Brain microvascular endothelial cell (primary cell): ENCODE measurements around the gene ZNF592.
A peak's percentile ranks its signal among the peaks of the same experiment; 100 is the strongest.

Experiments
- DNase-seq: peaks from one replicate; pipeline ENCODE4 v3.0.0-alpha.2; 2020
- H3K27ac ChIP-seq: fragments of 250-450 bp; sonication (Bioruptor Pico); 2 replicates; pipeline ENCODE4 v1.5.1; 2020; ENCODE audit warnings: mild to moderate bottlenecking, moderate library complexity
- H3K27me3 ChIP-seq: fragments of 250-450 bp; sonication (Bioruptor Pico); replicated peaks from 2 replicates; pipeline ENCODE4 v1.5.1; 2020; ENCODE audit warnings: mild to moderate bottlenecking
- H3K36me3 ChIP-seq: fragments of 250-450 bp; sonication (Bioruptor Pico); replicated peaks from 2 replicates; pipeline ENCODE4 v1.5.1; 2020; ENCODE audit warnings: mild to moderate bottlenecking
- H3K4me3 ChIP-seq: 2 replicates; pipeline ENCODE4 v1.5.1; 2011; ENCODE audit warnings: low read depth, mild to moderate bottlenecking, control low read depth, low read length, moderate library complexity
- in situ Hi-C: cut with HindIII; loops from 2 replicates; pipeline ENCODE4 v1.10.0; 2017; ENCODE audit warnings: low sequenced_read_pairs, low pct_ligation_motif_present
- TF ChIP-seq, protein P1 (sequence below): IDR thresholded peaks from 2 replicates; pipeline ENCODE4 v1.5.1; 2011; ENCODE audit warnings: low read depth, mild to moderate bottlenecking, moderate library complexity, low read length, control low read depth, inconsistent platforms; ENCODE audit errors: missing control alignments

Gene ZNF592

DNA sequence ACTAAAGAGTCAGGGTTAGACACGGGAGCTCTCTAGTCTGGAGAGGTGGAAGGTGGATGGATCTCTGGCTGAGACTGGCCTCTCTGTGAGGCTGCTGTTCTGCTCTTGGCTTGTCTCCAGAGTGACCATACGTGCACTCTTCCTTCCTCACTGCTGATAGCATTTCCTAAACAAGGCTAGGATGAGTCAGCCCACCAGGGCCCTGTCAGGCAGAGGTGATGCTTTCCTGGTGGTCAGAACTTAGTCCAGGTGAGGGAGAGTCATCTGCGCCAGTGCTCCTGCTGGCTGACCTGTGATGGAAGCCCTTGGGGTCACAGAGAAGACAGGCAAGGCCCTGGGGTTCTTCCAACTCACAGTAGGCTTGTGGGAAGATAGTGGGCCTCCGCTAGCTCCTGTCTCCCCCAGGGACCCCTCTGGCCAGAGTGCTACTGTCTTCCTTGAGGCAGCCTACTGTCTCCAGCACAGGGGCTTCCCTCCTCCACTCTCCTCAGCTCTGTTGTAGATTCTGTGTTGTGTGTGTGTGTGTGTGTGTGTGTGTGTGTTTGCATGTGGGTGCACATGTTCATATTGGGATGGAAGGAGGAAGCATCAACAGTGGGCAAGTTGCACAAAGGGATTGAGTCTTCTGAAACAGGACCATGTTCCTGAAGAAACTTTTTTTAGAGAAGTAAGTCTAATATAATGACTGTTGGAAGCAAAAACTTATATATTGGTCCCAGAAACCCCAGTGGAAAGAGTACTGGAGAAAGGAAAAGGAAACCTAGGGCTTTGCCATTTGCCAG is 85.2 kb downstream of the ZNF592 start:
- Histone ChIP-seq H3K27me3 (no peaks in the 10 kb centered on the region), H3K36me3 (no peaks in the 10 kb centered on the region), H3K27ac (no peak overlapping the region), H3K4me3 (no peak overlapping the region)
- in situ Hi-C loops: no loop called here
- peak; percentile 47 for DNase-seq
- TF ChIP-seq, protein P1, sequence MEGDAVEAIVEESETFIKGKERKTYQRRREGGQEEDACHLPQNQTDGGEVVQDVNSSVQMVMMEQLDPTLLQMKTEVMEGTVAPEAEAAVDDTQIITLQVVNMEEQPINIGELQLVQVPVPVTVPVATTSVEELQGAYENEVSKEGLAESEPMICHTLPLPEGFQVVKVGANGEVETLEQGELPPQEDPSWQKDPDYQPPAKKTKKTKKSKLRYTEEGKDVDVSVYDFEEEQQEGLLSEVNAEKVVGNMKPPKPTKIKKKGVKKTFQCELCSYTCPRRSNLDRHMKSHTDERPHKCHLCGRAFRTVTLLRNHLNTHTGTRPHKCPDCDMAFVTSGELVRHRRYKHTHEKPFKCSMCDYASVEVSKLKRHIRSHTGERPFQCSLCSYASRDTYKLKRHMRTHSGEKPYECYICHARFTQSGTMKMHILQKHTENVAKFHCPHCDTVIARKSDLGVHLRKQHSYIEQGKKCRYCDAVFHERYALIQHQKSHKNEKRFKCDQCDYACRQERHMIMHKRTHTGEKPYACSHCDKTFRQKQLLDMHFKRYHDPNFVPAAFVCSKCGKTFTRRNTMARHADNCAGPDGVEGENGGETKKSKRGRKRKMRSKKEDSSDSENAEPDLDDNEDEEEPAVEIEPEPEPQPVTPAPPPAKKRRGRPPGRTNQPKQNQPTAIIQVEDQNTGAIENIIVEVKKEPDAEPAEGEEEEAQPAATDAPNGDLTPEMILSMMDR: no peak

DNA sequence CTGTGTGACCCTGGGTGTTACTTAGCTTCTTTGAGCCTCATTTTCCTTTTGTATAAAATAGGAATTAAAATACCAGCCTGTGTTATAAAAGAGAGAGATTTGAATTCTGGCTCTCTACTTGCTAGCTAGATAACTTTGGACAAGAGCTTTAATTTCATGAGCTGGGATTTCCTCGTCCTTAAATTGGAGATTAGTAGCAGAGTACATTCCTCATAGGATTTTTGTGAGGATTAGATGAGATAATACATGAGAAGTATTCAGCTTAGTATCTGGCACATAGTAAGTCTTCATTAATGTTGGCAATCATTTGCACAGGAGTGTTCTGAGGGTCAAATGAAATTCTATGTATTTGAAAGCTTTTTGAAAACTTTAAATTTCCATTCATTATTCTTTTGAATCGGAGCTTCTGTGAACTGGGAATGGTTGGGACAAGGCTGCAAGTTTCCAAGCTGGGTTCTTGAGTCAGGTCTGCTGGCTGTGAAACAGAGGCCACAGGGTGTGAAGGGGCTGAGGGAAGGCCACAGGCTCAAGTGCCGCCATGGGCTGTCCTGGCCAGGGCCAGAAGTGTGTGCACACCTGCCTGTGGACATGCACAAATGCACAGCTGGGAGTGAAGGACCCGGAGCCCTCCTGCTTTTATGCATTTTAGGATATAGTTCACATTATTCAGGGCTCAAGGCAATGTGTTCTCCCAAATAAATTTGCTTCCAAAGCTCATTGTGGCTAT is 86.0 kb downstream of the ZNF592 start:
- Histone ChIP-seq H3K27ac (no peak overlapping the region), H3K36me3 (no peaks in the 10 kb centered on the region), H3K27me3 (no peaks in the 10 kb centered on the region), H3K4me3 (no peak overlapping the region)
- TF ChIP-seq, protein P1: no peak
- in situ Hi-C loops: no loop called here
- no peak for DNase-seq

DNA sequence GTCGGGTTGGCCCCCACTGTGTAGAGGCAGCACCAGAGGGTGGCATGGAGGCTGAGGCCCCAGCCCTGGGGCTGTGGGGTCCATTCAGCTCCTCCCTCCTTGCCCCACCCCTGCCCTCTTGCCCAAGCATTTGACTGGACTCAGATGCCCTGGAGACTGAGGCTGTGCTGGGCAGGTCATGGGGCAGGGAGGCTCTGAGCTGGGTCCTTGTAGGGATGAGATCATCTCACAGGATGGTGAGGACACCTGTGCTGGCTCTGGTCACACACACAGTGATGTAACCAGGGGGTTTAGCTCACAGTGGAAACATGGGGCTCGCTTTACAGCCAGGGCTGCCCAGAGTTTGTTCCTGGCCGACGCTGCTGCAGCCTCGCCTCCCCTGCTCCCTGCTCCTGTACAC is 86.6 kb downstream of the ZNF592 start:
- no peak overlapping the region for H3K27ac ChIP-seq
- in situ Hi-C loops: no loop called here
- TF ChIP-seq, protein P1: no peak

DNA sequence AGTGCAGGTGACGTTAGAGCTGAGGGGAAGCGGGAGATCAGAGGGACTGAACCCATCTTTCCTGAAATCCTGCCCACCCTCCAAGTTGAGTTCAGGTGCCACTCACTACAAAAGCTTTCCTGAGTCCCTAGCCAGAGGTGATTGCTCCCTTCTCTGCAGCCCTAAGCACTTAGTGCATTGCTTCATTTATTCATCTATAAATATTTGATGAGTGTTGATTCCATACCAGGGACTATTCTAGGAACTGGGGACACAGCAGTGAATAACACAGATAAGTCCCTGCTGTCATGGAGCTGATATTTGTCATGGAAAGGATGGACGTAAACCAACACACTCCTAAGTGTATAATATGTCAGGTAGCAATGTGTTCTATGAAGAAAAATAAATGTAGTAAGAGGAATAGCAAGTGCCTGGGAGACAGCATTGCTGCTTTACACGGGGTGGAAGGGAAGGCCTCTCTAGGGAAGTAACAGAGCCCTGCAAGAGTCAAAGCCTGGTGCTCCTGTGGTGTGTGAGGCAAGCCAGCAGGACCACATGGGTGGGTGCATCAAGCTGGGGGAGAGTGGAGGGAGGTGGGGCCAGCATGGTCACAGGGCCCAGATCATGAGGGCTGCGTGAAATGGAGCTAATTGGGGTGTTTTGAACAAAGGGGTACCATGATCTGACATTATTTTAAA is 87.4 kb downstream of the ZNF592 start:
- Histone ChIP-seq H3K36me3 (no peaks in the 10 kb centered on the region), H3K27me3 (no peaks in the 10 kb centered on the region), H3K27ac (no peak overlapping the region), H3K4me3 (no peak overlapping the region)
- TF ChIP-seq, protein P1: no peak
- DNase-seq: no peak
- in situ Hi-C loops: no loop called here

More for the DNA sequence above, 86.6 kb downstream of the ZNF592 start:
- Histone ChIP-seq H3K4me3 (no peak overlapping the region), H3K36me3 (no peaks in the 10 kb centered on the region), H3K27me3 (no peaks in the 10 kb centered on the region)
- DNase-seq: no peak

DNA sequence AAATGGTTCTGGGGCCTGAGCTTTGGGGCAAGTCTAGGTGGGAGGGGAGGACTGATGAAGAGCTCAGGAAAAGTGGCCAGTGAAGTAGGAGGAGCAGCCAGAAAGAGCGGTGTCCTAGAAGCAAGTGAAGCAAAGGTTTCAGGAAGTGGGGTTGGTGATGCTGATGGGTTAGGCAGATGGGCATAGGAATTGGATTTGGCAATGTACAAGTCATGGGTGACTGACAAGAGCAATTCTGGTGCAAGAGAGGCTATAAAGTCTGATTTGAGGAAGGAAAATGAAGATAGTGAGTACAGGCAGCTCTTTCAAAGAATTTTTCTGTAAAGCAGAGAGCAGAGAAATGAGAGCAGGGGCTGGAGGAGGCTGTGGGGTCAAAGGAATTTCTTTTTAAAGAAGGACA is 88.5 kb downstream of the ZNF592 start:
- in situ Hi-C loops: no loop called here
- no peaks in the 10 kb centered on the region for H3K36me3 ChIP-seq
- no peak for DNase-seq
- no peak overlapping the region for H3K27ac ChIP-seq
- TF ChIP-seq, protein P1: no peak
- H3K27me3 ChIP-seq: no peaks in the 10 kb centered on the region
- no peak overlapping the region for H3K4me3 ChIP-seq
